Ishikawa (cell line): ENCODE data around the gene ZFX.

Source experiments
- CEBPB ChIP-seq: IDR thresholded peaks from 2 replicates; pipeline ENCODE4 v1.6.1; 2012
- CREB1 ChIP-seq: IDR thresholded peaks from 2 replicates; pipeline ENCODE4 v1.6.1; 2012; ENCODE audit warnings: low read depth
- EP300 ChIP-seq: IDR thresholded peaks from 2 replicates; pipeline ENCODE4 v1.6.1; 2012; ENCODE audit warnings: borderline replicate concordance
- FOXM1 ChIP-seq: IDR thresholded peaks from 2 replicates; pipeline ENCODE4 v1.6.1; 2012; ENCODE audit warnings: low read depth, borderline replicate concordance
- MAX ChIP-seq: IDR thresholded peaks from 2 replicates; pipeline ENCODE4 v1.6.1; 2012
- NFIC ChIP-seq: IDR thresholded peaks from 2 replicates; pipeline ENCODE4 v1.6.1; 2012
- RAD21 ChIP-seq: IDR thresholded peaks from 2 replicates; pipeline ENCODE4 v1.6.1; 2012; ENCODE audit warnings: low read depth
- REST ChIP-seq: IDR thresholded peaks from 2 replicates; pipeline ENCODE4 v1.6.1; 2012; ENCODE audit warnings: low read depth, mild to moderate bottlenecking
- TAF1 ChIP-seq: IDR thresholded peaks from 2 replicates; pipeline ENCODE4 v1.6.1; 2012; ENCODE audit warnings: low read depth, mild to moderate bottlenecking
- USF1 ChIP-seq: IDR thresholded peaks from 2 replicates; pipeline ENCODE4 v1.6.1; 2012
- YY1 ChIP-seq: IDR thresholded peaks from 2 replicates; pipeline ENCODE4 v1.6.1; 2012; ENCODE audit warnings: low read depth
- ZBTB7A ChIP-seq: IDR thresholded peaks from 2 replicates; pipeline ENCODE4 v1.6.1; 2012; ENCODE audit warnings: low read depth

GRCh38 chrX:24175276-24175675 is 25.7 kb downstream of the ZFX start:
- TF ChIP-seq CREB1 (no peak), TAF1 (no peak), YY1 (no peak), FOXM1 (no peak), EP300 (no peak), REST (no peak), RAD21 (no peak), NFIC (no peak), ZBTB7A (no peak), MAX (no peak), USF1 (no peak), CEBPB (no peak)
